Sigmoid colon (tissue), 7 donors: ENCODE results near the gene ATP2B2. TPM values are rescaled to one million over a fixed set of nuclear protein-coding genes. Genes with fewer than 3 reads are reported as not detected.

ENCODE experiments used
- DNase-seq: peaks from one replicate; pipeline ENCODE4 v3.0.0-alpha.2; 2019
- H3K27ac ChIP-seq, 4 donors: fragments of 200-600 bp; sonication (generic); one replicate each; pipeline ENCODE4 v1.5.1; 2016 to 2019; ENCODE audit warnings: mild to moderate bottlenecking in 1 of 4
- H3K27me3 ChIP-seq, 3 donors: fragments of 200-600 bp; sonication (generic); one replicate each; pipeline ENCODE4 v1.5.1; 2019; ENCODE audit warnings: mild to moderate bottlenecking in 1 of 3
- H3K36me3 ChIP-seq, 4 donors: fragments of 200-600 bp; sonication (generic); one replicate each; pipeline ENCODE4 v1.5.1; 2016 to 2019
- H3K4me1 ChIP-seq, 4 donors: fragments of 200-600 bp; sonication (generic); one replicate each; pipeline ENCODE4 v1.5.1; 2017 to 2019
- H3K4me3 ChIP-seq, 4 donors: fragments of 200-600 bp; sonication (generic); one replicate each; pipeline ENCODE4 v1.5.1; 2017 to 2019; ENCODE audit warnings: mild to moderate bottlenecking in 2 of 4, moderate library complexity in 1 of 4
- H3K9me3 ChIP-seq, 4 donors: fragments of 200-600 bp in 3 of 4; sonication (generic) in 3 of 4; one replicate each; pipeline versions ENCODE4 v1.5.1 to v1.6.1; 2013 to 2019
- CTCF ChIP-seq, 4 experiments: fragments of 450-650 bp in 3 of 4; fragments of 200-600 bp in 1 of 4; IDR thresholded peaks; one replicate each; pipeline ENCODE4 v1.5.1; 2016 to 2019; ENCODE audit warnings: antibody characterized with exemption in 4 of 4, mild to moderate bottlenecking in 3 of 4, moderate library complexity in 2 of 4
- EP300 ChIP-seq, 4 donors: sonication (generic); formaldehyde crosslinking; IDR thresholded peaks; one replicate each; pipeline ENCODE4 v1.6.1; 2017; ENCODE audit warnings: antibody characterized with exemption in 4 of 4
- POLR2A ChIP-seq, 2 donors: fragments of 450-650 bp; IDR thresholded peaks; one replicate each; pipeline ENCODE4 v1.6.1; 2016; ENCODE audit warnings: antibody characterized with exemption in 2 of 2, mild to moderate bottlenecking in 2 of 2, moderate library complexity in 2 of 2
- POLR2AphosphoS5 ChIP-seq, 4 donors: sonication (generic); formaldehyde crosslinking; IDR thresholded peaks; one replicate each; pipeline ENCODE4 v1.6.1; 2017; ENCODE audit warnings: antibody characterized with exemption in 4 of 4
- WGBS, 2 donors: extraction: QIAGEN DNeasy Blood & Tissue Kit; methylation state at CpG; one replicate each; pipeline ENCODE4 v1.1.7; 2013; 5-methylcytosine and 5-hydroxymethylcytosine counted together
- intact Hi-C: fragments of 100-400 bp; cut with DNase I; formaldehyde crosslinking; loops from one replicate; pipeline ENCODE4 v1.15.1; 2023
- polyA plus RNA-seq, 3 donors: library from polyadenylated mRNA; stranded (reverse); fragments of 200-250 nt; gene quantifications; one replicate each; pipeline ENCODE4 v1.2.3, GENCODE V29; 2013
- total RNA-seq, 4 donors: library from RNA; depleted of rRNA; stranded (reverse); fragments of >200 nt; gene quantifications; one replicate each; pipeline ENCODE4 v1.1.0, GENCODE V29; 2016
- donor health status: healthy with polysubstance abuse.
- donor health status: Bipolar disorder and iron deficiency.
- donor health status: healthy.

ATP2B2 gene
- total and polyA plus RNA-seq, 7 donors = under 0.01 to 0.83 (median 0.23) TPM; not detected in 3

DNA sequence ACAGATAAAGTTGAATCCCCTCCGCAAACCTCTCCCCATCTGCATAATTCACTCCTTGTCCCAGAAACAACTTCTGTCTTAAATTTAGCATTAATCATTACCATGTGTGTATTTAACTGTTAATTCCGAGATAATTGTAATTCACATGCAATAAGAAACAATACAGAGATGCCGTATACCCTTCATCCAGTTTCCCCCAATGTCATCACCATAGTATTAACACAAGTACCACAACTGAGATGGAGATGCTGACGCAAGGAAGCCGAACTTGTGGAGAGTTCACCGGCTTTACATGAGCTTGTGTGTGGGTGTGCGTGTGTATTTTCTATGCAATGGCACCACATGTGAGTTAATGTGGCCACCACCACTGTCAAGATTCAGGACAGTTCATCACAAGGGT is 144.9 kb downstream of the ATP2B2 start:
- intact Hi-C loops = no loop called here
- no peak overlapping the region for H3K4me3 ChIP-seq
- H3K4me1 ChIP-seq = no peaks in the 10 kb centered on the region
- H3K27ac ChIP-seq = no peak overlapping the region
- no peak for TF ChIP-seq EP300 (IDR thresholded peaks at IDR 0.05)
- TF ChIP-seq POLR2A (IDR thresholded peaks at IDR 0.05) = no peak
- no peak for TF ChIP-seq POLR2AphosphoS5 (IDR thresholded peaks at IDR 0.05)
- no peak for TF ChIP-seq CTCF (IDR thresholded peaks at IDR 0.05)
- WGBS, 2 donors = 94 to 95% methylated on average over 7 of the region's 7 CpGs
- DNase-seq = no peak
- H3K9me3 ChIP-seq = no peaks in the 10 kb centered on the region
- no peaks in the 10 kb centered on the region for H3K36me3 ChIP-seq
- no peaks in the 10 kb centered on the region for H3K27me3 ChIP-seq

DNA sequence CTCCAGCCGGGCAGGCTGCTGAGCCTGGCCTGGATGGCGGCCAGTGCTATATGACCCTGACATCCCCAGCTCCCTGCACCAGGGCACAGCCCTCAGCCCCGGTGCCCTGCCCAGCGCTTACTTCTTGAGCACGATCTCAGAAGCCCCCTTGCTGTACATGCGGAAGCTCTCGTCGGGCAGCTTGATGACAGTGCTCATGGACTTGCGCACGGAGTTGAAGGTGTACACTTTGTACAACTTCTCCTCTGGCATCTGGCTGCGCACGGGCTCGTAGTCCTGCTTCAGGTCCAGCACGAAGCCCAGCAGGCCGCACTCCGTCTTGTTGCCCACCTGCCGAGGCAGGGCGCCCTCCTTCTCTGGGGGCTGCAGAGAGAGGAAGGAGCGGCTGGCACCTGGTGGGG is 145.6 kb downstream of the ATP2B2 start:
- Histone ChIP-seq H3K4me1 (no peaks in the 10 kb centered on the region), H3K9me3 (no peaks in the 10 kb centered on the region), H3K27me3 (peaks cover 0 to 5% (median 0%) of the 10 kb centered on the region in 3 donors), H3K36me3 (no peaks in the 10 kb centered on the region), H3K27ac (no peak overlapping the region), H3K4me3 (no peak overlapping the region)
- TF ChIP-seq POLR2A (IDR thresholded peaks at IDR 0.05) (no peak), POLR2AphosphoS5 (IDR thresholded peaks at IDR 0.05) (no peak), EP300 (IDR thresholded peaks at IDR 0.05) (no peak), CTCF (IDR thresholded peaks at IDR 0.05) (no peak)
- WGBS, 2 donors = 93% methylated on average over 19 of the region's 19 CpGs
- intact Hi-C loops = no loop called here
- no peak for DNase-seq

- 92 to 95% methylated on average over 22 of the region's 22 CpGs for WGBS, 2 donors
- Histone ChIP-seq H3K36me3 (no peaks in the 10 kb centered on the region), H3K4me1 (no peaks in the 10 kb centered on the region), H3K27me3 (peaks cover 0 to 5% (median 0%) of the 10 kb centered on the region in 3 donors), H3K27ac (no peak overlapping the region), H3K9me3 (no peaks in the 10 kb centered on the region), H3K4me3 (no peak overlapping the region)
- TF ChIP-seq POLR2AphosphoS5 (IDR thresholded peaks at IDR 0.05) (no peak), POLR2A (IDR thresholded peaks at IDR 0.05) (no peak), EP300 (IDR thresholded peaks at IDR 0.05) (no peak), CTCF (IDR thresholded peaks at IDR 0.05) (no peak)
- intact Hi-C loops = no loop called here
- no peak for DNase-seq
Measured at GRCh38 chr3:10358309-10358980, 146.9 kb downstream of the ATP2B2 start.

- no peak overlapping the region for H3K27ac ChIP-seq
Measured at GRCh38 chr3:10357592-10358308, 147.6 kb downstream of the ATP2B2 start.

More at GRCh38 chr3:10357592-10358308, 147.6 kb downstream of the ATP2B2 start:
- intact Hi-C loops = no loop called here
- no peak for DNase-seq
- H3K27me3 ChIP-seq = peaks cover 0 to 5% (median 0%) of the 10 kb centered on the region in 3 donors
- H3K36me3 ChIP-seq = no peaks in the 10 kb centered on the region
- no peaks in the 10 kb centered on the region for H3K9me3 ChIP-seq
- 44 to 64% methylated on average over 7 of the region's 7 CpGs for WGBS, 2 donors
- TF ChIP-seq POLR2A (IDR thresholded peaks at IDR 0.05) (no peak), CTCF (IDR thresholded peaks at IDR 0.05) (no peak), EP300 (IDR thresholded peaks at IDR 0.05) (no peak), POLR2AphosphoS5 (IDR thresholded peaks at IDR 0.05) (no peak)
- H3K4me1 ChIP-seq = no peaks in the 10 kb centered on the region
- H3K4me3 ChIP-seq = no peak overlapping the region
